HG02610 (cell line): ENCODE results near the gene SIPA1L3.
A peak's percentile ranks its signal among the peaks of the same experiment; 100 is the strongest.
"Not testable (repeated sequence)": the region's sequence is repeated elsewhere in the genome, so short reads cannot be mapped to it uniquely, and the experiment has no call there.

Experiments
- ATAC-seq: cut with Tn5 transposase; IDR thresholded peaks from one replicate; pipeline ENCODE4 v1.9.1; 2021; ENCODE audit warnings: mild to moderate bottlenecking, moderate library complexity; ENCODE audit not compliant: unreplicated experiment

SIPA1L3 gene

DNA sequence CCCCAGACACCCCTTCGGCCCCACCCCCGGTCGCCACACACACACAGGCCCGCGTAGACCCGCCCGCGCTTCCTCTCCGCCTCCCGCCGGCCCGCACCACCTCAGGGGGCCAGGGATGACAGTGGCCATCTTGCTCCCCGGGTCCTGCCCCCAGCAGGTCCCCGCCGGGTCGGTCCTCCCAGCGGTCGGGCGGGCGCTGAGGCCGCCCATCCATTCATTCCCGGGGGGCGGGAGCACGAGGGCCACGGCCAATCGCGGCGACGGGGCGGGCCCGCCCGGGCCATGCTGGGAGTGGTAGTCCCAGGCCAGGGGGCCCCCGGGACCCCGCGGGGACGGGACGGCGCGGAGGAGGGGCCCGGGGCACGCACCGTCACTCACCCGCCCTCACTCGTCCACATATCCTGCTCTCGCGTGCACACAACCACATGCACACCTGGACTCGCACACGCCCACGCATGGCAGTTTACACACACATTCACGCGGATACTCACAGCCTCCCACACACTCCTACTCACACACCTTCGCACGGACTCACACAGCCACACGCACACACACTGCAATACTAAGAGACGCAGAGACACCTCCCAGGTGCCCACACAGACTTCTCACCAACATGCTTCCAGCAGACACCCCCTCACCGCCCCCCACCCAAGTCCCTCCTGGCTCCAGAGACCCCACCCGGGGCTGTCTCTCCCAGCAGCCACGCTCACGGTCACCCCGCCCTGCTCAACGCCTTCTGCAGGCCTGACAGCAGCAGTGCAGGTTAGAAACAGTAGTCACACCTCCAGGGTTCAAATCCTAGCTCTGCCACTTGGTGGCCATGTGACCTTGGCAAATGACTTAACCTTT lies 317.2 kb downstream of the SIPA1L3 start, which contains the start of gene DPF1:
Gene DPF1, minus strand, starts transcription at position 209 of the 849 bp plus-strand sequence. Its CDS starts 80 bp downstream, at position 129.
- ATAC-seq: peak; percentile 68

DNA sequence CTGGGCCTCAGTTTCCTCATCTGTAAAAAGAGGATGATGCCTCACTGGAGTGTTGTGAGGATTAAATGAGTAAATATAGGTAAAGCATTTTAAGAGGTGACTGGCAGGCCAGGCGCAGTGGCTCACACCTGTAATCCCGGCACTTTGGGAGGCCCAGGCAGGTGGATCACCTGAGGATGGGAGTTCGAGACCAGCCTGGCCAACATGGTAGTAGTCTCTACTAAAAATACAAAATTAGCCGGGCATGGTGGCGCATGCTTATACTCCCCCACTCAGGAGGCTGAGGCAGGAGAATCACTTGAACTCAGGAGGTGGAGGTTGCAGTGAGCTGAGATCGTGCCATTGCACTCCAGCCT lies 317.8 kb downstream of the SIPA1L3 start:
- not testable (repeated sequence) for ATAC-seq

DNA sequence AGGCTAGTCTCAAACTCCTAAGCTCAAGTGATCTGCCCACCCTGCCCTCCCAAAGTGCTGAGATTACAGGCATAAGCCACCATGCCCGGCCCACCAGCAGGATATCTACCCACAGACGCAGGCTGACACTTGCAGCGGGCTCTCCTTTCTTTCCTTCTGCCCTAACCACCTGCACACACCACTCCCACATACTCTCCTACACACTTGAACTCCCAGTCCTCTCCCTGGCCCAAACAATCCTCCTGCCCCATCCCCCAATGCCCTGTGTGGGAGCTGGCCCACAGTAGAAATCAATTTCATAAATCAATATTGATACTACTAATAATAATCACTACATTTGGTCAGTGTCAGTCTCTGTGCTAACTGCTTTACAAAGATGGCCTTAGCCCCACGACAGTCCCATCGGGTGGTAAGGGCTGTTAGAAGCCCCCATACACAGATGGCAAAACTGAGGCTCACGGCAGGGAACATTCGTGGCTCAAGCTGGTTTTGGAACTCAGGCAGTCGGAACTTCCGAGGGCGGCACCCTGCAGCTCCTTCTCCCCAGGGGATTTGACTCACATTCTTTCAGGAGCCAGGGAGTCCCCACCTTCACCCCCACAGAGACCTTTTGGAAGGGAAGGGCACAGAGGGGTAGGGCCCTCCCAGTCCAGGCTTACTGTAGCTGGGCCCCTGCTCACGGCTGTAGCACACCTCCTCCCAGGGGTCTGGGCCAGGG lies 320.4 kb downstream of the SIPA1L3 start:
- ATAC-seq: no peak

DNA sequence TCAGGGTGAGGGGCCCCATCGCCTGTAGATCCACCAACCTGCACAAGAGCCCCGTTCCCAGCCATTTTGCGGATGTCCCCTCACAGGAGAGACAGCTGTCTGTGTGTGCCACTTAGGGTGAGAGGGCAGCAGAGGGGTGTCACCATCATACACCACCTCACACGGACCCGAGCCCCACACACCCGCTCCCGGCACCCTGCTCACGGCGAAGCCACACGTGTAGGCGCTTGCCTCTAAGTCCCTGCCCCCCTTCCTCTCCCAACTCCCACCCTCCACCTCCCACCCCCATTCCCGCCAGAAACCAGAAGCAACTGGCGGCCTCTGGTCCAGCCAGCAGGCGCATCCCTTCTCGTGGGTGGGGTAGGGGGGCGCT lies 321.0 kb downstream of the SIPA1L3 start:
- no peak for ATAC-seq

DNA sequence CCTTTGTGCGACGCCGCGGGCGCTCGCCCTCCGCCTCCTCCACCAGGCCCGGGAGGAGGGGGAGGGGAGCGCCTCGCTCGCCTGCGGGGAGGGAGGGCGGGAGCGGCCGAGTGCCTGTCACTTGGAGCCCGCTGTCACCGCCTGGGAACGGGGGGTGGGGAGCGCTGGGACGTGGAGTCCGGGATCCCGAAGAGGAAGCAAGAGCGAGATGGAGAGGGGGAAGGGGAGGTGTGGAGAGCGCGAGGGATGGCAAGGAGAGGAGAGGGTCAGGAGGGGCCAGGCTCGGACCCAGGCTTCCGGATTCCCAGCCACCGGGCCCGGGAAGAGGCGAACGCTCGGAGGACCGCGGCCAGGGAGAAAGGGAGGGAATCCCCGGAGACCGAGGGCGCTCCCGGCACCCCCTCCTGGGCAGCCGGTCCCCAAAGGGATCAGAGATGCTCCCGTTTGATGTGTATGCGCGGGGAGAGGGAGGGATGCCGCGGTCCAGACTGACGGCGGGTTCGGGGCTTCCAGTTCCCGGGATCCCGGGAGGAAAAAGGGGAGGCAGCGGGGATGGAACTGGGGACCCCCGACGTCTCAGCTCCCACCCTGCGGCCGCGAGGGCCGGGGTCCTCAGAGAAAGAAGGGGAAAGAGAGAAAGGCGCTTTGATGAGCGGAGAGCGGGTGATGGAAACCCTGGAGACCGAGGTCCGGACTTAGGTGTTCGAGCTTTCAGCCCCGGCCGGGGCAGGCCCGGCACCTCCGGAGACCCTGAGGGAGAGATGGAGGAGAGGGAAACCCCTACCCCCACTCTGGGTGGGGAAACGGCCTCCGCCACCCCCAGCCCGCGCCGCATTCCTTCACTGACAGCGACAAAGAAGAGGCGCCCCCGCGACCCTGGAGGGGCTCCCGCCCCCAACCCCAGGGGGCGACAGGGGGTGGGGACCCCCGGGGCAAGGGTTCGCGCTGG lies 321.8 kb downstream of the SIPA1L3 start:
- ATAC-seq: no peak

DNA sequence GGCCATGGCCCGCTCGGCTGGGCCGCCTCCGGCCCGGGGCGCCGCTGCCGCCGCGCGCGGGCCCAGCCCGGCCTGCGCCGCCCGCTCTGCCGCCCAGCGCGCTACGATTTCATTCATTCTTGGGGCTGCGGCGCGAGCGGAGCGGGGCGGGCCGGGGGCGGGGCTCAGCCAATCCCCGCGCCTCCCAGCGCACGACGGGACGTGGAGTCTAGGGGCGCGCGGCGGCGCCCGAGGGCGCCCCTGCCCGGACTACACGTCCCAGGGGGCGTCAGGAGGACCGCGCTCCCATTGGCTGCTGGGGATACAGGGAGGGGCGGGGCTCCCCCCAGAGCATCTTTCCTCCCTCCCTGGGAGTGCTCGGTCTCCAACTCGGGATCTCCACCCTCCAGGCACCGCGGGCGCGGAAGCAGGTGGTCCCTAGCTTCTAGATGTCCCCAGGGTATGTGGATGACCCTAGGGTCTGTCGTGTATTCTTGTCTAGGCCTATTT lies 322.6 kb downstream of the SIPA1L3 start:
- ATAC-seq: peak; percentile 69

DNA sequence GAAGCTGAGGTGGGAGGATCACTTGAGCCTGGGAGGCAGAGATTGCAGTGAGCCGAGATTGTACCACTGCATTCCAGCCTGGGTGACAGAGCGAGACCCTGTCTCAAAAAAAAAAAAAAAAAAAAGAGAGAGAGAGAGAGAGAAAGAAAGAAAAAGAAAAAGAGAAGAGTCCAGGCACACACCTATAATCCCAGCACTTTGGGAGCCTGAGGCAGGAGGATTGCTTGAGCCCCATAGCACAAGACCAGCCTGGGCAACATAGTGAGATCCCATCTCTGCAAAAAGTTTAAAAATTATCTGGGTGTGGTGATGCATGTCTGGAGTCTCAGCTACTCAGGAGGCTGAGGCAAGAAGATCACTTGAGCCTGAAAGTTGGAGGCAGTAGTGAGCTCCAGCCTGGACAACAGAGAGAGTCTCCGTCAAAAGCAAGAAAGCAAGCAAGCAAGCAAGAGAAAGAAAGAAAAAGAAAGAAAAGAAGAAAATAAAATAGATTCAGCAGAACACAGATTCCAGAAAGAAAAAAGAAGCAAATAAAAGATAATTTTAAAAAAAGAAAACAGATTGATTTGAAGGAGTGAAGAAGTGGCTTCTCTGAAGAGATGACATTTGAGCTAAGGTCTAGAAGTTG lies 323.6 kb downstream of the SIPA1L3 start:
- not testable (repeated sequence) for ATAC-seq

DNA sequence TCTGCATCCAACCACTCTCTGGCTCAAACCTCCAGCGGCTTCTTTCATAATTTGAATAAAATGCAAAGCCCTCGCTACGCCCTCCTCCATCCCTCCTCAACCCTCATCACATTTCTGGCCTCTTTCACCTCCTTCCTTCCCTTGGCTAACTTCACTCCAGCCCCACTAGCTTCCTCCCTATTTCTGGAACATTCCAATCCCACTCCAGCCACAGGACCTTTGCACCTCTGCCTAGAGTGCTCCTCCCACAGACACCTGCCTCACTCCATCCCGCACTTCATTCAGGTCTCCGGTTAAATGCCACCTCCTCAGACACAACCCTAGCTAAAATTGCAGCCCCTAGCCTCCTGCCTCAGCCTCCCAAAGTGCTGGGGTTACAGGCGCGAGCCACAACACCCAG lies 324.9 kb downstream of the SIPA1L3 start:
- ATAC-seq: no peak

DNA sequence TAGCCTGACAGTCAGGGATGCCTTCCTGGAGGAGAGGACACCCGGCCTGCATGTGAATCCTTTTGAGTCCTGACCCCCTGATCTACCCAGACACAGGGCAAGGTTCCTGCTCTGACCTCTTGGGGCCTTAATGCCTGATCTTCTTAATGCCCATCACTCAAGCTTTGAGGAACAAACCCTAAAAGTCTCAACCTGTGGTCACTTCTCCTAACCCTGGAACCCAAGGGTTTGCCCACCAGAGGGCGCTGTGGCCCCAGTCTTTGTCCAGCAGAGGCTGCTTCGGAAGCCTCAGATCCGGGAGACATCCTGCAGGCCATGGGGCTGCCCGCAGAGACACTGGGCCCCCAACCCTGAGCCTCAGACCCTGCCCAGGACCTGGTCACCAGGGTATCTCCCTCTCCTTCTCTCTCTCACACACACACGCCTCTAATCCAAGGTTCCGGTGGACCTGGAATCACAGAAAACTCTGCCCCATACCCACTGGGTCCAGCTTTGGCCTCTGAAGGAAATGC lies 326.8 kb downstream of the SIPA1L3 start:
- ATAC-seq: no peak

DNA sequence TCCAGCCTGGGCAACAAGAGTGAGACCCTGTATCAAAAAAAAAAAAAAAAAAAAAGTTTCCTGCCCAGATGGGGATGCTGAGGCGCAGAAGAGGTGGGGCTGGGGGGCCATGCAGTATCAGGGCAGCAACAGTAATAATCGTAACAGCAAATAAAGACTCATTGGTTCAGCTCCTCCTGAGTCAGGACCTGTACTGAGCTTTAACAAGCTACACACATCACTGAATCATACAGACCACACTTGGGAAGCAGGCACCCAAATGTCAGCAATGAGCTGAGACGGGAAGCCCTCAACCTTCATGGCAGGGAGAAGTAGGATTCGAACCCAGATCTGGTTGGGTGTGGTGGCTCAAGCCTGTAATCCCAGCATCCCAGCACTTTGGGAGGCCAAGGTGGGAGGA lies 327.6 kb downstream of the SIPA1L3 start:
- ATAC-seq: no peak

DNA sequence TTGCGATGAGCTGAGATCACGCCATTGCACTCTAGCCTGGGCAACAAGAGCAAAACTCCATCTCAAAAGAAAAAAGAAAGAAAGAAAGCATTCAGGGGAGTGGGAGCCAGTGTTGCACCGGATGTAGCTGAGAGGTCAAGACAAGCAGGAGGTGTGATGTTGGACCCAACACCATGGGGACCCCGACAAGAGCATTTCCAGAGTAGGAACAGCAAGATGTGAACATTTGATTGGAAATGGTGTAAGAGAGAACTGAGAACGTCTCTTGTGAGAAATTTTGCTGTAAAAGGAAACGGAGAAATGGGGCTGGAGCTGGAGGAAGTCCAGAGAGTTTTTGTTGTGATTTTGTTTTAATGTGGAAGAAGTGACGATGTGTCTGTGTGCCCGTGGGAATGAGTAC lies 332.8 kb downstream of the SIPA1L3 start:
- ATAC-seq: no peak

DNA sequence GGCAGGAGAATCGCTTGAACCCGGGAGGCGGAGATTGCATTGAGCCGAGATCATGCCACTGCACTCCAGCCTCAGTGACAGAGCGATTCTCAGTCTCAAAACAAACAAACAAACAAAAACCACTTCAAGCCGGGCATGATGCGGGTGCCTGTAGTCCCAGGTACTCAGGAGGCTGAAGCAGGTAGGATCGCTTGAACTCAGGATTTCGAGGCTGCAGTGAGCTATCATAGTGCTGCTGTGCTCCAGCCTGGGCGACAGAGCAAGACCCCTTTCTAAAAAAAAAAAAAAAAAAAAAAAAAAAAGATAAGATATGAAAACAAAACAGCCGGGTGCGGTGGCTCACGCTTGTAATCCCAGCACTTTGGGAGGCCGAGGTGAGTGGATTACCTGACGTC lies 336.3 kb downstream of the SIPA1L3 start:
- no peak for ATAC-seq

DNA sequence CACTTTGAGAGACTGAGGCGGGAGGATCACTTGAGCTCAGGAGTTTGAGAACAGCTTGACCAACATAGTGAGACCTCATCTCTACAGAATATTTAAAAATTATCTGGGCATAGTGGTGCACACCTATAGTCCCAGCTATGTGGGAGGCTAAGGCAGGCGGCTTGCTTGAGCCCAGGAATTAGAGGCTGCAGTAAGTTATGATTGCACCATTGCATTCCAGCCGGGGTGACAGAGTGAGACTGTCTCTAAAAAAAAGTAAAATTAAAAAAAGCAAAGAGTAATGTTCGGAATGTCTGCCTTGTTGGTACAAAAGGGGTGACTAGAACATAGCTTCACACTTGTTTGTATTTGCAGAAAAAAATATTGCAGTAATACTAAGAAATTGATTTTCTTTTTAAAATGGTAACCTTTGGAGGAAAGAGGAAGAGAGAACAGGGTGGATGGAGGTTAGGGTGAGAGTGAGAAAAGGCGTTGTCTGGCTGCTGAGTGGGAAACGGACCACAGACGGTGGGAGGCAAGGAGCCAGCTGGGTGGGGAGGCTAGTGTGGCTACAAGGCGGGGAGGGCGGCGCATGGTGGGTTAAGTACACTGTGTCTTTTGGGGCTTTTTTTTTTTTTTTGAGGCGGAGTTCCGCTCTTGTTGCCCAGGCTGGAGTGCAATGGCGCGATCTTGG lies 339.0 kb downstream of the SIPA1L3 start:
- no peak for ATAC-seq

DNA sequence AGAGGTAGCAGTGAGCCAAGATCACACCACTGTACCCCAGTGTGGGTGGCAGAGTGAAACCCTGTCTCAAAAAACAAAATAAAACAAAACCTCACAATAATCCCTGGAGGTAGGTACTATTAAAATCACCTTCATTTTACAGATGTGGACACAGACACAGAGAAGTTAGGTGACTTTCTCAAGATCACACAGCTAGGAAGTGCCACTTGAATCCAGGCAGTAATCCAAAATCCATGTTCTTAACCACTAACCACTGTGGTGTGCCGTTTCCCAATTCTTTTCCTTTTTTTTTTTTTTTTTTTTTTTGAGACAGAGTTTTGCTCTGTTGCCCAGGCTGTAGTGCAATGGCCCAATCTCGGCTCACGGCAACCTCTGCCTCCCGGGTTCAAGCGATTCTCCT lies 340.1 kb downstream of the SIPA1L3 start:
- no peak for ATAC-seq

DNA sequence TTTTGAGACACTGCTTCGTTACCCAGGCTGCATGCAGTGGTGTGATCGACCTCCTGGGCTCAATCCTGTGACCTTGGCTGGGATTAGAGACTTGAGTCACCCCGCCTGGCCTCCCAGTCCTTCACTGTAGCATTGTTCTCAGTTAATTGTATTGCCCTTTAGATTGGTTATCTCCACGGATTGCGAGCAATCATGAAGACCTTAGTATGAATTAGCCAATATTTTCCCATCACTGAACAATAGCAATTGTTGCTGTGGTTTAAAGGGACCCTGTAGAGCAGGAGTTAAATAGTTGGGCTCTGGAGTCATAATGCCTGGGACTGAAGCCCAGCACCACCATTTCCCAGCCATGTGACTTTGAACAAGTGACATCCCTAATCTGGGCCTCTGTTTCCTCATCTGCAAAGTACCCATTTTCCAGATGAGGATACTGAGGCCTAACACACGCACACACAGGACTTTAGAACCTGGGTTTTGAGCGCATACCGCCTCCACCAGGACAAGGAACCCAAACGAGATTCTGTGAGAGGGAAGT lies 340.8 kb downstream of the SIPA1L3 start:
- no peak for ATAC-seq

DNA sequence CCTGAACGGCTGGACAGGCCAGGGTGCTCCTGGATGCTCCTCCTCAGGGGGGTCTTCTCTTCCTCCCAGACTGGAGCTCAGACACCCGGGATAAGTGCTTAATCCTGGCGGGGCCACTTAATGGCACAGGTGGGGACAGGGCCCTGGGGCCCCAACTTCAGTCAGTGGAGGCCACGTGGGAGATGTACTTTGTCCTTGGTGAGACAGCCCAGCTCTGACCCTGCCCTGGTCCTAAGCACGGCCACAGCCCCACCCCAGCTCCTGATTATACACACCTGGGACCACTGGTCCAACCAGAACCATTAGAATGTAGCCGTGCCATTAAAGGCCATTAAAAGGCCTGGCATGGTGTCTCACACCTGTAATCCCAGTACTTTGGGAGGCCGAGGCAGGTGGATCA lies 341.4 kb downstream of the SIPA1L3 start:
- no peak for ATAC-seq

DNA sequence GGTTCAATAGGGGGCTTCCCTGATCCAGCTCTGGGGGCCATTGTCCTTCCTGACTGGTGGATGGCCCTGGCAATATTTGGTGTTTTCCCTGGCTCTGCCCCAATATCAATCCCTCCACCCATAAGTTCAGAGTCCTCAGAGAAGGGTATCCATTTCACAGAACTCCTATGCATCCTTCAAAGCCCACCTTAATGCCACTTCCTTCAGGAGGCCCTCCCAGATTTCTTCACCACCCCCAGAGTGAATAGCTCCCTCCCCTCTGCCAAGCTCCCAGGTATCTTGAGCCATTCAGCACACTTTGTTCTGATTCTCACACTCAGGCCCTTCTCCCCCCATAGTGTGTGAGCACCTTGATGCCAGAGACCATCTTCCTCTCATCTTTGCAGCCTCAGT lies 343.4 kb downstream of the SIPA1L3 start:
- no peak for ATAC-seq

DNA sequence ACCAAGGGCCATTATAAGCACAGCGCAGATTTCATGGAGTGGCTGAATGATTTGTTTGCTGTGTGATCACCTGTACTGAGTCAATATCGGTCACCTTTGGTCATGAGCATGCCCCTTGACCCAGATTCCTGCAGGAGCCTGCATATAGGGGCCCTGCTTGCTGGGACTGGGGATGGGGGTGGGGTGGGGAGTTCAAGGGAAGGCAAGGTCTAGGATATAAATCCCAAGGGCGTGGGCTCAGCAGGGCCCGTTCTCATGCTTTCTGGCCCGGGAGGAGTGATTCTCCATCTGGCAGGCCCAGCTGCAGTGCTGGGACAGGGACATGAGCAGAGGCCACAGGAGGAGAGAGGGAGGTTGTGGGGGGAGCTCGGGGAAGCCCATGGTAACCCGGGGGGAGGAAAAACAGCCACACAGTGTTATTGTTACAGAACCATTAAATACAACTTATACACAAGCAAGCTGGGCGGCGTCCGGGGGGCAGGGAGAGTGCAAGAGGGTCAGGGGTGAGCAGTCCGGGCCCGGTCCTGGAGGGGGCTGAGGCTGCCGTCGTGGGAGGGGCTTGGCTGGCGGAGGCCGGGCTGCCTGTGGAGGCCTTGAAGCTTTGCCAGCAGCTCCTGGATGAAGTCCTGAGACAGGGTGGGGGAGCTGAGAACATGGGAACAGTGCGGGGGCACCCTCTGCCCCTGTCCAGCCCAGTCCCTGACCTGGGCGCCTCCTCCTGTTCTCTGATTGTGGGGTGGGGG lies 344.0 kb downstream of the SIPA1L3 start:
- ATAC-seq: no peak

DNA sequence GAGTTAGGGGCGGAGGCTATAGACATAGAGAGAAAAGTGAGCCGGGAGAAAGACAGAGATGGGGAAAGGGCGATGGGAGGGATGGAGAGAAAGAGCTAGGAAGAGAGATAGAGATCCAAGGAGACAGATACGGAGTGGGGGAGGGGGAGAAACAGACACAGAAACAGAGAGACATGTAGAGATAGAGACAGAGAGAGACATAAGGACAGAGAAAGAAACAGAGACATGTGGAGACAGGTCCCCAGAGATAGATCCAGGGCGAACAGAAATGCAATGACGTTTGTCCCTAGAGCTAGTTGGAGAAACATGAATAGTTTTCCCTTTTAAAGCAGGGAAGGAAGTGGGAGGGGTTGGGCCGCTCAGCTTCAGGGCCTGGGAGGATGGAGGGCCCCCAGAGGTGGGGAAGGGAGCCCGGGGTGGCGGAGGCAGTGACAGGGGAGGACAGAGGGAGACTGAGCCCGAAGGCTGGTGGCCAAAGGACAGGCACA lies 344.6 kb downstream of the SIPA1L3 start:
- no peak for ATAC-seq
